BJ (cell line): ENCODE data around the gene SULT1A1. TPM values are rescaled to one million over a fixed set of nuclear protein-coding genes. Genes with fewer than 3 reads are reported as not detected.
"Not testable (repeated sequence)": the region's sequence is repeated elsewhere in the genome, so short reads cannot be mapped to it uniquely, and the experiment has no call there.

Experiments
- CTCF ChIA-PET: fragments of 350-600 bp; formaldehyde crosslinking; extraction: SDS; loops from one replicate; lab custom pipeline; 2021; ENCODE audit warnings: antibody characterized with exemption, inconsistent platforms; lab: Yijun Ruan, JAX
- POLR2A ChIA-PET: fragments of 300-600 bp; sonication (Branson Sonifier 250); formaldehyde crosslinking; extraction: SDS; loops from one replicate; lab custom pipeline; 2021; ENCODE audit warnings: antibody characterized with exemption; lab: Charles Lee
- DNase-seq: peaks from one replicate; pipeline ENCODE4 v3.0.0-alpha.2; 2011; ENCODE audit warnings: low read depth
- H3K27me3 ChIP-seq: 2 replicates; pipeline ENCODE4 v1.6.0; 2011; ENCODE audit warnings: low read length; ENCODE audit not compliant: control insufficient read depth, insufficient read depth
- H3K36me3 ChIP-seq: 2 replicates; pipeline ENCODE4 v1.5.1; 2011; ENCODE audit warnings: low read length; ENCODE audit not compliant: control insufficient read depth, insufficient read depth
- H3K4me3 ChIP-seq: 2 replicates; pipeline ENCODE4 v1.5.1; 2011; ENCODE audit warnings: low read depth, mild to moderate bottlenecking, control low read depth, low read length
- polyA minus RNA-seq: library from RNA; depleted of rRNA, polyadenylated mRNA; stranded (reverse); fragments of >200 nt; gene quantifications from 2 replicates; pipeline ENCODE4 v1.2.3, GENCODE V29; 2011; rRNA and poly(A)+ RNA removed
- polyA plus RNA-seq: library from polyadenylated mRNA; depleted of rRNA; stranded (reverse); fragments of >200 nt; gene quantifications from 2 replicates; pipeline ENCODE4 v1.2.3, GENCODE V29; 2011; rRNA removed
- TF ChIP-seq, protein P1 (sequence below): IDR thresholded peaks from 2 replicates; pipeline ENCODE4 v1.5.1; 2011; ENCODE audit warnings: low read depth, mild to moderate bottlenecking, control low read depth, inconsistent platforms, low read length, moderate library complexity; ENCODE audit not compliant: insufficient read depth

Gene SULT1A1
- 0.12 and 0.13 TPM in 2 replicates for polyA plus RNA-seq
- 0.26 and 0.38 TPM in 2 replicates for polyA minus RNA-seq

DNA sequence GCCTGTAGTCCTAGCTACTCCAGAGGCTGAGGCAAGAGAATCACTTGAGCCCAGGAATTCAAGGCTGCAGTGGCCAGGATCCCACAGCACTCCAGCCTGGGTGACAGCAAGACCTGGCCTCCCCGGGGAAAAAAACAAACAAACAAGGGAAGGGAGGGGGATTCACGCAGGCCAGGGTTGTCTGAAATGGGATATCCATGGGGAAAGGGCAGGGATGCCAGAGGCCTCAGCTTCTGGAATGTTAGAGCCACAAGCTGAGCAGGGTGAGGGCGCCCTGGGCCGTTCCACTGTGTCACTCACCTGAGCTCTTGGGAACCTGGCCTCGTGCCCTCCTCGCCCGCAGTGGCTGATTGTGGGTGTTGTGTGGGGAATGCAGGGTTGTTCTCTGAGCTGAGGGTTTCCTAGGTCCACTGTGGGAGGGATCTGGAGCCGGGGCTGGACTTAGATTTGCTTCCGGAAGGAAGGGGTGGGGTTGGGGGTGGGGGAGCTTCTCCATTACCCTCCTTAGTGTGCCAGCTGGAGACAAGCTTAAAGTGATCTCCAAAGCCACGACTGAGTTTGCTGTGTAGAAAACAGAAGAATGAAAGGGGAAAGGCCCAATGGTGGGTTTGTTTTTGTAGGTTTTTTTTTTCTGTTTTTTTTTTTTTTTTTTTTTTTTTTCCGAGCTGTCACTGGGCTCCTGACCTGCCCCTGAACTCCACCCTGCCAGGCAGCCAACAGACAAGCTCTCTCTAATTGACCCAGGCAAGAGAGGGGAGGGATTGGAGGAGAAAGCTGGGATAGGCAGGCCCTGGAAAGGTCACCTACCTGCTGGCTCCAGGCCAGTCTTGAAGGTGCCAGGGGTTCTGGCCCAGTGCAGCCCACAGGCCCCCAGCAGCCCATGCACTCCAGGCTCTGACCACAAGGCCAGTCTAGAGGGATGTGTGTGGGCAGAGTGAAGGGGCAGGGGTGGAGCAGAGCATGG, at the start of gene SULT1A1:
Gene SULT1A1, minus strand, starts transcription at position 414 of the 964 bp plus-strand sequence. CDS start 1,189 bp downstream, outside the sequence.
- H3K4me3 ChIP-seq, result no peak within 1 kb of the TSS
- H3K36me3 ChIP-seq, result no peaks in the 10 kb centered on the region
- TF ChIP-seq, protein P1, sequence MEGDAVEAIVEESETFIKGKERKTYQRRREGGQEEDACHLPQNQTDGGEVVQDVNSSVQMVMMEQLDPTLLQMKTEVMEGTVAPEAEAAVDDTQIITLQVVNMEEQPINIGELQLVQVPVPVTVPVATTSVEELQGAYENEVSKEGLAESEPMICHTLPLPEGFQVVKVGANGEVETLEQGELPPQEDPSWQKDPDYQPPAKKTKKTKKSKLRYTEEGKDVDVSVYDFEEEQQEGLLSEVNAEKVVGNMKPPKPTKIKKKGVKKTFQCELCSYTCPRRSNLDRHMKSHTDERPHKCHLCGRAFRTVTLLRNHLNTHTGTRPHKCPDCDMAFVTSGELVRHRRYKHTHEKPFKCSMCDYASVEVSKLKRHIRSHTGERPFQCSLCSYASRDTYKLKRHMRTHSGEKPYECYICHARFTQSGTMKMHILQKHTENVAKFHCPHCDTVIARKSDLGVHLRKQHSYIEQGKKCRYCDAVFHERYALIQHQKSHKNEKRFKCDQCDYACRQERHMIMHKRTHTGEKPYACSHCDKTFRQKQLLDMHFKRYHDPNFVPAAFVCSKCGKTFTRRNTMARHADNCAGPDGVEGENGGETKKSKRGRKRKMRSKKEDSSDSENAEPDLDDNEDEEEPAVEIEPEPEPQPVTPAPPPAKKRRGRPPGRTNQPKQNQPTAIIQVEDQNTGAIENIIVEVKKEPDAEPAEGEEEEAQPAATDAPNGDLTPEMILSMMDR, result no peak
- no peaks in the 10 kb centered on the region for H3K27me3 ChIP-seq
- CTCF ChIA-PET, result interaction anchor here (0.6 to 1.2 kb wide), 2 partner anchors 288 to 1753 kb away, joined by 3 read pairs; no protein-coding TSS in a partner anchor
- POLR2A ChIA-PET, result no interaction called here
- no peak for DNase-seq

DNA sequence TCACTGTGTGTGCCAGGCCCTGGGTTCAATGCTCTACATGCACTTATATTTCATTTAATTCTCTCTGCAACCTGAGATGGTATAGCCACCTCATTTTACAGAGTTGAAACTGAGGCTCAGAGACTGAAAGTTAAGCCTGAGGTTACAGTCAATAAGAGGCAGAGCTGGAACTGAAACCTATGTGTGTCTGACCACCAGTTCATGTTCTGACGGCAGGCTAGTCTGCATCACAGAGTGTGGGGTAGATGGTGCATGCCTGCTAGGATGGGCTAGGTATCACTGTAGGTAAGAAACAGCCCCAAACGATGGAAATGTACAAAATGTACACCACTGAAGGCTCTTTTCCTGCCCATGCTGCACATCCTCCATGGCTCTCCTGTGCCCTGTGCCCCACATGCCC, 30.1 kb upstream of the SULT1A1 start:
- CTCF ChIA-PET, result not testable (repeated sequence)

DNA sequence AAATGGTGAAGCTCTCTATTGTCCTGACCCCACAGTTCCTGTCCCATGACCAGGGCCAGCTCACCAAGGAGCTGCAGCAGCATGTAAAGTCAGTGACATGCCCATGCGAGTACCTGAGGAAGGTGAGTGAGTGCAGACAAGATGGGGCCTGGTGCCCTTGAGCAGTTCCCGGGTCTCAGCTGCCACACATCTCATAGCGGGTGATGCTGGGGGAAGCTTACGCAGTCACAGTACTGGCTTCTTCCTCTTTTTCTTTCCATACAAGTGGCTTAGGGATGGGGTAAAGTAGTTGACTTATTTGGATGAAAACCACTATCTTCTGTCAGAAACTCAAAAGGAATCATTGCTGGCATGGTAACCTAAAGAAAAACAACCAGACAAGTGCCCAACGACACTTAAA, 28.5 kb upstream of the SULT1A1 start:
- H3K4me3 ChIP-seq, CTCF ChIA-PET, DNase-seq, H3K27me3 ChIP-seq, POLR2A ChIA-PET, H3K36me3 ChIP-seq: not testable (repeated sequence)

More for the DNA sequence above, 30.1 kb upstream of the SULT1A1 start:
- H3K27me3 ChIP-seq, H3K36me3 ChIP-seq, POLR2A ChIA-PET, H3K4me3 ChIP-seq, DNase-seq: not testable (repeated sequence)

DNA sequence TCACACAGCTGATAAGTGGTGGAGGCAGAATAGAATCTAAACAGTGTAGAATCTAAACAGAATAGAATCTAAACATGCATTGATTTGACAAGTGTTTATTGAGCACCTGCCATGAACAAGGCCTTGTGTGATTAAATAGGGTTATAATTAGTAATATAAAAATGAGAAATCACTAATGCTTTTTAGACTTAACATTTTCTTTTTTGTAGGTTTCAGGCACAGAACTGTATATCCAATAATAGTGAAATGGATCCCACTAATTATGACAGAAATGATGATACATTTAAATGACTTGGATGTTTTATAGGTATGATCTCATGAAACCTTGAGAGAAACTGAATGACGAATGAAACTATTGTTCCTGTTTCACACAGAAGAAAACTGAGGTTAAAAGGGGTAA, 27.9 kb upstream of the SULT1A1 start, which contains the start of gene NPIPB8:
Gene NPIPB8, plus strand, starts transcription at position 301 of the 400 bp plus-strand sequence. CDS start 296 bp downstream, outside the sequence.
- POLR2A ChIA-PET, H3K36me3 ChIP-seq, CTCF ChIA-PET, H3K27me3 ChIP-seq, DNase-seq, H3K4me3 ChIP-seq: not testable (repeated sequence)

DNA sequence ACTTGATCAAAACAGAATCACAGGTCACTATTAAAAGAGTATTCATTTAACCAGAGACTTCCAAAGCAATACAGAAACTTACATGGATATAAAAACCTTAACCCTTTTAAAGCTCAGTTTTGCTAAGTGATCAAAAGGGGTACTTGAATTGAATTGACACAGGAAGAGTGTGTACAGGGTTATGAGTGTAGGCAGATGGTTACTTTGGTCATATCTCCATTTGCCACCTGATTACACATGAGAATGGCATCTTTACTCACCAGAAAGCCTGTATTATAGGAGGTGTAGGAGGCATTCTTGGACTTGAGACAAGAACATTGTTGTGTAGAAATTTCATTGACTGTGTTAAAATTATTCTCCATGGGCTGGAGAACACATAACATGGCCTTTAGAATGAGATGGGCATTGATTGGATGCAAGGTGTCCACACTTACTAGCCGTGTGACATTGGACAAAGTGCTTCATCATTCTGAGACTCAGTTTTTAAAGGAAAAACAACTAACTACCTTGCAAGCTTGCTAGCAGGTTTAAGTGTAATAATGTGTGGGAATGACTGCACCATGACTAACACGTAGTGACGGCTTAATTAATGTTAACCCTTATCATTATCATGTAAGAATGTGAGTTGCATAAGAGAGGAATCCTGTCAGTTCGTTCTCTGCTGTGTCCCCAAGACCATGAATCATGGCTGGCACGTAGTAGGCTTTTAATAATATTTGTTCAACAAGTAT, 26.4 kb upstream of the SULT1A1 start:
- H3K4me3 ChIP-seq, CTCF ChIA-PET, DNase-seq, H3K27me3 ChIP-seq, H3K36me3 ChIP-seq, POLR2A ChIA-PET: not testable (repeated sequence)

DNA sequence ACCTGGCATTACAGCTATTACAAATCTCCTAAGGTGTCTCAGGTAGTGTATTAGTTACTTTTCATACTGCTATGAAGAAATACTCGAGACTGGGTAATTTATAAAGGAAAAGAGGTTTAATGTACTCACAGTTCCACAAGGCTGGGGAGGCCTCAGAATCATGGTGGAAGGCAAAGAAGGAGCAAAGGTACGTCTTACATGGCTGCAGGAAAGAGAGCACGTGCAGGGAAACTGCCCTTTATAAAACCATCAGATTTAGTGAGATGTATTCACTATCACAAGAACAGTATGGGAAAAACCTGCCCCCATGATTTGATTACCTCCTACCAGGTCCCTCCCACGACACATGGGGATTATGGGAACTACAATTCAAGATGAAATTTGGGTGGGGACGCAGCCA, 21.1 kb upstream of the SULT1A1 start:
- H3K27me3 ChIP-seq, POLR2A ChIA-PET, H3K4me3 ChIP-seq, DNase-seq, H3K36me3 ChIP-seq, CTCF ChIA-PET: not testable (repeated sequence)

DNA sequence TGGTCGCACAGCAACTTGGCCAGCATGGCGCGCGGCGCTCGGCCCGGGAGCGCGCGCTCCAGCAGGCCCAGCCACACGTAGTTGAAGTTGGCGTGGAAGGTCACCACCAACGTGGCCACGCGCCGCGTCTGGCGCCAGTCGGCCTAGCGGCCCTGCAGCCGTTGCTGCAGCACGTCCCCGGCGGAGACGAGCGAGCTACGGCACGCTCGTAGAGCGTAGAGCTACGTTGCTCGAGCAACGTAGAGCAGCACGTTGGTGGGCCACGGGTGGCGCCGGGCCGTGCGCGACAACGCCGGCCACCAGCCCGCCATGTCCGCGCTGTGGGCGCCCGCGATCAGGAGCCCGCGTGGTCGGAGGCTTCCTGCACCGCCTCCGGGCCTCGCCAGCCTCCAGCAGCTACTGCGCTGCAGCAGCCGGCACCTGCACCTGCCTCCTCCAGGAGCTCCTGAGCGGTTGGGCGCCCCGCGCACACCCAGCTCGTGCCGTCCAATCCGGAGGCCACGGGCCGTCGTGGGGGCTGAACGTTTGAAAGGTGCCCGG, 13.4 kb upstream of the SULT1A1 start:
- no peak for DNase-seq
- no peaks in the 10 kb centered on the region for H3K36me3 ChIP-seq
- H3K4me3 ChIP-seq, result peak overlapping the region; percentile 24
- ChIA-PET POLR2A (no interaction called here), CTCF (no interaction called here)
- H3K27me3 ChIP-seq, result no peaks in the 10 kb centered on the region; the same call in 1 of the 2 replicates
- TF ChIP-seq, protein P1, result no peak

DNA sequence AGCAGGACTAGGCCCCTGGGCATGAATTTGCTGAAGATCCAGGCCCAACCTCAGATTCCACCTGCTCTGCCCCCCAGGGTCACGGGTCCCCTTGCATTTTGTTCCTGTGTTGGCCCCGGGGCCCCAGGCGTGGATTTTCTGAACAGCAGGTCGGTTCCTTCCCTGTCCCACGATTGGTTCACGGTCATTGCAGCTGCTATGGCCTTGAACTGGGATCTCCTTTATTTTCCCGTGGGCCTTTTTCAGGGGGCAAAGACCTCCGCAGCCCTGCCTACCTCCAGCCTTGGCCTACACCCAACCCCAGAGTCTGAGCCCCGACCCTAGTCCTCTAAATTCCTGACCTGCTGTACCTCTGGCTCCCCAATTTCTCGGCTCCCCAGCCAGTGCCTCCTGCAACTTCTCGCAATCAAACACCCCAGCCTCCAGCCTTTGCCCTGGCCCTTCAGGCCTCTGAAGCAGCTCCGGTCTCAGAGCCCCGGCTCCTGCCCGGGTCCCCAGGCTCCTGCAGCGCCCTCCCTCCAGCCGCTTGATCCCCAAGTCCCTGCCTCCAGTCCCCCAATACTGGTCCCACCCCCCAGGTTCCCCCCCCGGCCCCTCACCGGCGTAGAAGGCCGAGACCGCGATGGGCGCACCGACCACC, 12.8 kb upstream of the SULT1A1 start:
- POLR2A ChIA-PET, H3K4me3 ChIP-seq: not testable (repeated sequence)

More for the DNA sequence above, 12.8 kb upstream of the SULT1A1 start:
- CTCF ChIA-PET, H3K36me3 ChIP-seq, DNase-seq, H3K27me3 ChIP-seq: not testable (repeated sequence)
